ENCODE measurements around the gene P2RY2.

The P2RY2 gene

GRCh38 chr11:73218106-73218829, at the start of gene P2RY2:
P2RY2 (plus strand) TSS chr11:73218281; CDS start chr11:73234160, 15,879 bp downstream.
- DNase-seq: peak; percentile 56

- no peak for DNase-seq
Observed at GRCh38 chr11:73168925-73169579, 49.0 kb upstream of the P2RY2 start.

- no peak for DNase-seq
Observed at GRCh38 chr11:73170140-73170539, 47.9 kb upstream of the P2RY2 start.

GRCh38 chr11:73171436-73172161, 46.5 kb upstream of the P2RY2 start:
- no peak for DNase-seq

GRCh38 chr11:73172992-73173656, 45.0 kb upstream of the P2RY2 start:
- DNase-seq: no peak

GRCh38 chr11:73173755-73174494, 44.2 kb upstream of the P2RY2 start:
- DNase-seq: no peak

GRCh38 chr11:73174495-73174791, 43.6 kb upstream of the P2RY2 start:
- no peak for DNase-seq

- DNase-seq: no peak
Observed at GRCh38 chr11:73175551-73176144, 42.4 kb upstream of the P2RY2 start.

GRCh38 chr11:73176145-73176873, 41.8 kb upstream of the P2RY2 start:
- DNase-seq: no peak

- DNase-seq: no peak
Observed at GRCh38 chr11:73176874-73177155, 41.3 kb upstream of the P2RY2 start.

- DNase-seq: no peak
Observed at GRCh38 chr11:73177380-73177777, 40.7 kb upstream of the P2RY2 start.

- DNase-seq: peak; percentile 45
Observed at GRCh38 chr11:73177778-73178539, 40.1 kb upstream of the P2RY2 start.

- no peak for DNase-seq
Observed at GRCh38 chr11:73178681-73179080, 39.4 kb upstream of the P2RY2 start.

- no peak for DNase-seq
Observed at GRCh38 chr11:73182824-73183321, 35.2 kb upstream of the P2RY2 start.

- peak; percentile 61 for DNase-seq
Observed at GRCh38 chr11:73184953-73185671, 33.0 kb upstream of the P2RY2 start.

GRCh38 chr11:73185680-73186293, 32.3 kb upstream of the P2RY2 start:
- DNase-seq: peak; percentile 44

- peak; percentile 55 for DNase-seq
Observed at GRCh38 chr11:73186294-73186850, 31.7 kb upstream of the P2RY2 start.

- DNase-seq: peak; percentile 35
Observed at GRCh38 chr11:73186886-73187285, 31.2 kb upstream of the P2RY2 start.

- DNase-seq: no peak
Observed at GRCh38 chr11:73187854-73188253, 30.2 kb upstream of the P2RY2 start.

Data from GF-D8 (cell line).